Ureter (tissue), 1 donor: Measurements from ENCODE around the gene SLC39A11. TPM values are rescaled to one million over a fixed set of nuclear protein-coding genes. Genes with fewer than 3 reads are reported as not detected.
"Not testable (repeated sequence)": the region's sequence is repeated elsewhere in the genome, so short reads cannot be mapped to it uniquely, and the experiment has no call there.

Experiments used
- DNase-seq: peaks from one replicate; pipeline ENCODE4 v3.0.0-alpha.2; 2020; ENCODE audit warnings: low spot score
- total RNA-seq: library from RNA; stranded (reverse); gene quantifications from one replicate; pipeline ENCODE4 v1.2.4, GENCODE V29; 2023
- donor health status: DM: yes; HTN: yes; CAD: no.

Gene SLC39A11
- 60.3 TPM for total RNA-seq

GRCh38 chr17:73092523-73093135 lies at the start of gene SLC39A11:
TSS of gene SLC39A11 (minus strand) at chr17:73092688. CDS start at chr17:73088764, 3,924 bp downstream.
- peak; percentile 93 for DNase-seq

GRCh38 chr17:73141411-73141810 lies 48.9 kb upstream of the SLC39A11 start:
- DNase-seq = no peak

DNA sequence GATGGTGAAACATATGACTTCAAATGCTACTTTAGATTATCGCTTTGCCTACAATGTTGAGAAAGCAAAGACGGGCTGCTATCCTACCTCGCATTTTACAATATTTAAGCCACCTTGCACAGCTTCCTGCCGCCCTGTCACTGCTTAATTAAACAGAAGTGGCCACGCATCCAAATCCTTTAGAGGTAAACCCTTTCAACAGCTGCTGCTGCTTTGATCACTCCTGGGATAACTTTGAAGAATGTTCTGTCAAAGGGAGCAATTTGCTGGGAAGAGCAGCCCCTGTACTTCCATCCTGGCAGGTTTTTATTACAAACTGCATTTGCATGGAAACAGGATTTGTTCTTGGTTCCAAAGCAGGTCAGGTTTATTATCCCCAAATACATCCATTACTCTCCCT lies 48.1 kb upstream of the SLC39A11 start:
- no peak for DNase-seq

GRCh38 chr17:73139296-73139695 lies 46.8 kb upstream of the SLC39A11 start:
- DNase-seq = no peak

DNA sequence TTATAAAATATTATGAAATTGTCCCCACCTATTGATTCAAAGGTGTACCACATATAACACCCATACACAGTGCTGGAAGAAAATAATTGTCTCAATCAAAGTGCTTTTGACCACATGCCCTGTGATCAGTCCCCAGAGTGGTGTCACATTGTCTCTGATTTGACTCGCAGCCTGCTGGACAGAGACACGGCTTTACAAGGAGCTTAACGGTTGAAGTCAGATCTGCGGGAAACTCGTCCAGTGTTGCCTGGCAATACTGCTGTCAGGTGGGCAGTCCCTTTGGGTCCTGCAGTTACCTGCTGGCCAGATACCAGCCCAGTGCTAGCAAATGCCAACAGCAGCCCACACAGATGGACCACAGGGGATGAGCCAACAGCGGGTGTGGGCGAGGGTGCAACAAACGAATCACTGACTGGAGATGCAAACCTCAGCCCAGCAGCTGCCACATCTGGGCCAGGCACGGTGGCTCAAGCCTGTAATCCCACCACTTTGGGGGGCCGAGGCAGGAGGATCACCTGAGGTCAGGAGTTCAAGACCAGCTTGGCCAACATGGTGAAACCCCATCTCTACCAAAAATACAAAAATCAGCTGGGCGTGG lies 46.2 kb upstream of the SLC39A11 start:
- no peak for DNase-seq

DNA sequence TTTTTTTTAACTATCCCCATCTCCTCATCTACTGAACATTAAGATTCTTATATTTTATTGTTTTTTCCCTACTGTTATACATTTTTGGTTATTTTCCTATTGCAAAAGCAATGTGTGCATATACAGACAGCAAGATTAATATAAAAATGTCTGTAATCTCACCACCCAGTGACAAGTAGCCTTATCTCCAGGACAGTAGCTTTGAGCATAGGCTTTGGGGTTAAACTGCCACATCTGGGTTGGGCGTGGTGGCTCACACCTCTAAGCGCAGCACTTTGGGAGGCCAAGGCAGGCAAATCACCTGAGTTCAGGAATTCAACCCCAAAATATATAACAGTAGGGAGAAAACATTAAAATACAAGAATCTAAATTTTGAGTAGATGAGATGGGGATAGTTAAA lies 44.9 kb upstream of the SLC39A11 start:
- no peak for DNase-seq

DNA sequence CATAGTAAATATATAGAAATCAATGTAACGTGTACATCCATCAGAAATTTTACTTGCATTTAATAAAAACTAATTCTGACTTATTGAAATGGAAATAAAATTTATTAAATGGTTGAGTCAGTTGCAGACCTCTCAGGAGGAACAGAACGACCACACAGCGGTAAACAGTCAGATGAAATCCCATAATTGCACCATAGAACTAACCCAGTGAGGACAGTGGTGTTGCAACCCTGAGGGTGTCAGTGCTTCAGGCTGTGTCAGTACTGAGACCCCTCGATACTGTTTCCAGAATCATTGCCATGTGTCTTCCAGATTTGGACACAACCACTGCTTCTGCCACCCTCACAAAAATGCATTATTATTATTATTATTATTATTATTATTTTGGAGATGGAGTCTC lies 43.3 kb upstream of the SLC39A11 start:
- DNase-seq = no peak

DNA sequence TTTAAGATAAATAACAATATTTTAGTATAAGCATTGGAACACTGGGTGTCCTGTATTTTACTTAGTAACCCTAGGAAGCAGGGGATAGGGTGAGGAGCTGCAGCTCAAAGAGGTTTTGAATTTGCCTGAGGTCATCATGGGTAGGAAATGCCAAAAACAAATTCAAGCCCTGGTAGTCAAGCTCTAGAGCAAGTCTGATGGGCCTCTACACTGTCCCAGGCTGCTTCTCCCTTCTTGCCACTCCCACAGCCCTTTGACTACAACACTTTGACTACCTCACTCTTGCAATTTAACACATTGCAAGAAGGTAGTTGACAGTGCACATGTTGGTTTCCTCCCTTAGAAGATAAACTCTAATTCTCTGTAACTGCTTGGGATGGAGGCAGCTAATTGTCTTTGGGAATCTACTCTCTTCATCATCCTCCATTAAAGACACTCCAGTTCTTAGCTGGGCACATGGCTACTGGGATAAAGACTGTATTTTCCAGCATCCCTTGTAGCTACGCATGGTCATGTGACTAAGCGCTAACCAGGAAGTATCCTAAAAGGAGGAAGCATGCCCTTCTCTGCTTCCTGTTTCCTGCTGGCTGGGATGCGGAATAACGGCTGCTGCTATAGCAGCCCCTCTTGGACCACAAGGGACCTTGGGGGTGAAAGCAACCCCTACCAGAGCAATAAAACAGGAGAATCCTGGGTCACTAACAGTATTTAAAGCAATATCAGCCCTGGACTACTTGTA lies 41.6 kb upstream of the SLC39A11 start:
- no peak for DNase-seq

DNA sequence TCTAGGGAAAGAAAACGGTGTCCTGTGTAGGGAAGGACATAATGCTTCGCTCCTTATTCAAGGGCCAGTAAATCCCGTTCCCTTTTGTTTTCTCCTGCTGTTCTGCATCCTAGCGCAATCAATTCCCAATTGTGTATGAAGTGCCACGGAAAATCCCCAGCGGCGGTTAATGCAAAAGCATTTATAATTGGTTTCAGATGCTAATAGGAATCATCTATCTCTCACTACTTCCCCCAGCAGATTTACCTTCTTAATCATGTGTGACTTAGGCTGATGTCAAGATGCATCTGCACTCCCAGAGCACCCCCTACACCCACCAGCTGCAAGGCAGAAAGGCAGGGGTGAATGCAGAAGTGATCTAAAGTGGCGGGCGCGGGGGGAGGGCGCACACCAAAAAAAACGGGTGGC lies 39.6 kb upstream of the SLC39A11 start:
- DNase-seq = no peak

GRCh38 chr17:73131439-73131838 lies 39.0 kb upstream of the SLC39A11 start:
- not testable (repeated sequence) for DNase-seq

DNA sequence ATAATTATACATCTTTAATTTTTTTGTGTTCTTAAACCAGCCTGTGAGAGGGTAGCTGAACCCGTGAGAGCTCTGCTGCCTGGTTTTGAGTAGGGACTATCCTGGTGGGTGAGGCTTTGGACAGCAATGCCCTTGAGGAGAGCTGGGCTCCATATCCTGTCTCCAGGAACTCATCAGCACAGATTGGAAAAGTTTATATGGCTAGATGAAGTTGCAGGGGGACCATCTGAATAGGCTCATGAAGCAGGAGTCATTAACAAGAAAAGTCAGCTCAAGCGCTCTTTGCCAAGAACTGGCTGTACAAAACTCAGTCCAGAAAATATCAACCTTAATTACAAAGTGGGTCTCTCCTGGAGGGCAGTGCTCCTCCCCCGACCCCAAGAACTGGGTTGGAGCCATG lies 38.5 kb upstream of the SLC39A11 start:
- DNase-seq = no peak

- DNase-seq = no peak
These were observed 36.0 kb upstream of the SLC39A11 start for GRCh38 chr17:73128496-73128895.

- DNase-seq = no peak
These were observed 34.4 kb upstream of the SLC39A11 start for GRCh38 chr17:73126716-73127473.

DNA sequence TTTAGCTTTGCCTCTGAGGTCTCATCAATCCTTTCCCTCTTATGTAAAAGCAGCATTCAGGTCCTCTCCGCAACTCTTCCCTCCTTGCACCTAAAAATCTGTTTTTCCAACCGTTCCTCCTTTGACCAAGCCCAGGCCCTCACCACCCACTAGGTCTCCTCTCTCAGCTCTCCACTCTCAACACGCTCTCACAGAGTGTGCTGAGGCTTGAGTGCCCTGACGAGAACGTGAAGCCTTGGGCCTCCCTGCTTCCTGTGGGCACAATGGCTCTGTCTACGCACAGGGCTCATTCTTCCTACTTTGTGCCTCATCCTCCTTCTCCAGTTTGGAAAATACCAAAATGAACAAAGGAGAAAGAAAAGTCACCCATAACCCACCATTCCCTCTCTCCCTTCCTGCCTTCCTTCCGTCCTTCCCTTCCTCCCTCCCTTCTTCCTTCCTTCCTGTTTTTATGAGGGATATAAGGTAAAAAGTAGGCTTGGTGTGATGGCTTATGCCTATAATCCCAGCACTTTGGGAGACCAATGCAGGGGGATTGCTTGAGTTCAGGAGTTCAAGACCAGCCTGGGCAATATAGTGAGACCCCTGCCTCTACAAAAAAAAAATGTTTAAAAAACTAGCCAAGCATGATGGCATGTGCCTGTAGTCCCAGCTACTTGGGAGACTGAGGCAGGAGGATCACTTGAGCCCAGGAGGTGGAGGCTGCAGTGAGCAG lies 31.3 kb upstream of the SLC39A11 start:
- DNase-seq = no peak

GRCh38 chr17:73122953-73123605 lies 30.6 kb upstream of the SLC39A11 start:
- DNase-seq = no peak

DNA sequence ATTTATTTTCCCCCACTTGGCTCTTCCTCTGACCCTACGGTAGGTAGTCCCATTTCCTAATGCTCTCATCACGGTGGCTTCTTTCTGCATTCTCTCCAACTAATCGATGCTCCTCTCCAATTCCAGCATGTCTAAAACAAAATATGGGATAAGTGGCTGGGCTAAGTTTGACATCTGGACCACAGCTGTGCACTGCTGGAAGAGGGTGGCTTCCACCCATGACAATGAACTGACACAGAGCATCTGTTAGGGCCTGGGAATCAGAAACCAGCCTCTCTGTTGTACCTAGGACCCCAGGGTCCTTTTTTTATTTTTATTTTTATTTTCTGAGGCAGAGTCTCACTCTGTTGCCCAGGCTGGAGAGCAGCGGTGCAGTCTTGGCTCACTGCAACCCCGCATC lies 29.0 kb upstream of the SLC39A11 start:
- no peak for DNase-seq

DNA sequence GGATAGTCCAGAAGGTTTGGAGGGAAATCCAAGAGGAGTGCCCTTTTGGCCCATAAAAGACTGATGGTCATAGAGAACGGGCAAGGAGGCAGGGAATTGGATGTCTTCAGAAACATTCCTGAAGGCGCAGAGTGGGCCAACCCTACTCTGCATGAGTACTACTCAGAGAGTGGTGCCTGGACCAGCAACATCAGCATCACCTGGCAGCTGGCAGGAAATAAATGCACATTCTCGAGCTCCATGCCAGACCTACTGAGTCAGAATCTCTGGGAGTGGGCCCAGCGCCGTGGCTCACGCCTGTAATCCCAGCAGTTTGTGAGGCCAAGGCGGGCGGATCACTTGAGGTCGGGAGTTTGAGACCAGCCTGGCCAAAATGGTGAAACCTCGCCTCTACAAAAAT lies 27.1 kb upstream of the SLC39A11 start:
- no peak for DNase-seq

GRCh38 chr17:73118951-73119391 lies 26.5 kb upstream of the SLC39A11 start:
- no peak for DNase-seq

GRCh38 chr17:73118139-73118538 lies 25.7 kb upstream of the SLC39A11 start:
- no peak for DNase-seq

DNA sequence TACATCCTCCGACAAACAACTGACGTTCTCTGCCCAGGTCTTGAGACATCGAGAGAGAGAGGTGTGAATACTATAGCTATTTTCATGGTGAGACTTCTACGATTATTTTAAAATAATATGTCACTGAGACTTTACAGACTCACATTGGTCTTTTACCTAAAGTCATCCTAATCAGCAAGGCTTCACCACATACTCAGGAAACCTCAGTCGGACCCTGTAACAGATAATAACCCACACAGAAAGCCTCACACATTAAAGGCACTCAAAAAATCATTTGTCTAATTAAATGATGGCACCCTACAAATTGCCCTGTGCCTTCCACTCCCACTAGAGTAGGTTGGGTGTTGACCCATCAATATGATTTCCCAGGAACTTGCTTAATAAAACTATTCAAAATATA lies 19.8 kb upstream of the SLC39A11 start:
- DNase-seq = no peak

GRCh38 chr17:73111386-73111785 lies 18.9 kb upstream of the SLC39A11 start:
- DNase-seq = no peak
